Activated naive CD4-positive, alpha-beta T cell treated with anti-CD3 and anti-CD28 coated beads, Interleukin-2, amount 50 U/mL, for 24 hours (primary cell): Measurements from ENCODE around the gene SMIM10L2A.
"Not testable (repeated sequence)": the region's sequence is repeated elsewhere in the genome, so short reads cannot be mapped to it uniquely, and the experiment has no call there.

Experiments
- H3K27ac Mint-ChIP-seq: one replicate; pipeline ENCODE4 v1.8.0; 2021; ENCODE audit warnings: mild to moderate bottlenecking, mixed read lengths
- H3K27me3 Mint-ChIP-seq: one replicate; pipeline ENCODE4 v1.8.0; 2021; ENCODE audit warnings: mixed read lengths
- H3K36me3 Mint-ChIP-seq: one replicate; pipeline ENCODE4 v1.8.0; 2021; ENCODE audit warnings: mixed read lengths
- H3K4me1 Mint-ChIP-seq: one replicate; pipeline ENCODE4 v1.8.0; 2021; ENCODE audit warnings: mixed read lengths
- H3K4me3 Mint-ChIP-seq: one replicate; pipeline ENCODE4 v1.8.0; 2021; ENCODE audit warnings: mild to moderate bottlenecking, mixed read lengths
- H3K9me3 Mint-ChIP-seq: one replicate; pipeline ENCODE4 v1.8.0; 2021; ENCODE audit warnings: mixed read lengths

The SMIM10L2A gene

GRCh38 chrX:135408794-135409193, 12.9 kb upstream of the SMIM10L2A start:
- Mint-ChIP-seq H3K4me1 (peaks cover 8% of the 10 kb centered on the region), H3K4me3 (no peak overlapping the region), H3K36me3 (no peaks in the 10 kb centered on the region), H3K27me3 (no peaks in the 10 kb centered on the region), H3K27ac (no peak overlapping the region), H3K9me3 (no peaks in the 10 kb centered on the region)

- Mint-ChIP-seq H3K27ac (no peak overlapping the region), H3K4me1 (peaks cover 5% of the 10 kb centered on the region), H3K27me3 (no peaks in the 10 kb centered on the region), H3K4me3 (no peak overlapping the region), H3K36me3 (no peaks in the 10 kb centered on the region), H3K9me3 (no peaks in the 10 kb centered on the region)
These were observed 10.7 kb upstream of the SMIM10L2A start for GRCh38 chrX:135410861-135411627.

- Mint-ChIP-seq H3K9me3 (no peaks in the 10 kb centered on the region), H3K36me3 (no peaks in the 10 kb centered on the region), H3K4me3 (no peak overlapping the region), H3K27me3 (no peaks in the 10 kb centered on the region), H3K4me1 (peaks cover 5% of the 10 kb centered on the region), H3K27ac (no peak overlapping the region)
These were observed 9.9 kb upstream of the SMIM10L2A start for GRCh38 chrX:135411893-135412292.

GRCh38 chrX:135416546-135416945, 5.2 kb upstream of the SMIM10L2A start:
- Mint-ChIP-seq H3K4me1 (peaks cover 9% of the 10 kb centered on the region), H3K36me3 (no peaks in the 10 kb centered on the region), H3K4me3 (no peak overlapping the region), H3K27ac (no peak overlapping the region), H3K27me3 (no peaks in the 10 kb centered on the region), H3K9me3 (no peaks in the 10 kb centered on the region)

- H3K27me3 Mint-ChIP-seq: no peaks in the 10 kb centered on the region
- H3K4me3 Mint-ChIP-seq: peak overlapping the region; percentile 77
- H3K36me3 Mint-ChIP-seq: no peaks in the 10 kb centered on the region
- H3K4me1 Mint-ChIP-seq: peaks cover 12% of the 10 kb centered on the region
- no peak overlapping the region for H3K27ac Mint-ChIP-seq
- H3K9me3 Mint-ChIP-seq: no peaks in the 10 kb centered on the region
These were observed 913 bp upstream of the SMIM10L2A start for GRCh38 chrX:135420831-135421230.

DNA sequence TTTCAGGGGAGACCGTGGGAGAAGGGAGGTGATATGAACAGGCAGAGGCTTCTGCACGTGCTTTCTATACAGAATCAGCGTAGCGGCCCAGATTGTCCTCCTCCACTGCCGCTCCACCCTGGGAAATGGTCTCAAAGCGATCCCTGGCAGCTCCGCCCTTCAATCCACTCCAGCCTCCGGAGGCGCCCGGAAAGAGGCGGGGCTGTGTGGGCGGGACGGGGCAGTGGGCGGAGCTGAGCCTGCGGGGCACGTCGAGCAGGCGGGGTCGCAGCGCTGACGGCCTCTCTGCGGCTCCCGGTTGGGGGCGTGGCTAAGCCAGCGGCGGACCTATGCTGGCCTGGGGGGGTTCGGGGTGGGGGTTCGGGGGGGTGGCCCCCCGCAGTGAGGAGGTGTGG, 210 bp upstream of the SMIM10L2A start:
- Mint-ChIP-seq H3K36me3 (no peaks in the 10 kb centered on the region), H3K4me1 (peaks cover 12% of the 10 kb centered on the region), H3K4me3 (peak overlapping the region; percentile 77), H3K27ac (no peak overlapping the region), H3K27me3 (no peaks in the 10 kb centered on the region), H3K9me3 (no peaks in the 10 kb centered on the region)

GRCh38 chrX:135422810-135423168, 1.0 kb downstream of the SMIM10L2A start:
- Mint-ChIP-seq H3K4me3 (peak overlapping the region; percentile 74), H3K4me1 (peaks cover 12% of the 10 kb centered on the region)
- H3K27ac Mint-ChIP-seq, H3K27me3 Mint-ChIP-seq, H3K9me3 Mint-ChIP-seq, H3K36me3 Mint-ChIP-seq: not testable (repeated sequence)

DNA sequence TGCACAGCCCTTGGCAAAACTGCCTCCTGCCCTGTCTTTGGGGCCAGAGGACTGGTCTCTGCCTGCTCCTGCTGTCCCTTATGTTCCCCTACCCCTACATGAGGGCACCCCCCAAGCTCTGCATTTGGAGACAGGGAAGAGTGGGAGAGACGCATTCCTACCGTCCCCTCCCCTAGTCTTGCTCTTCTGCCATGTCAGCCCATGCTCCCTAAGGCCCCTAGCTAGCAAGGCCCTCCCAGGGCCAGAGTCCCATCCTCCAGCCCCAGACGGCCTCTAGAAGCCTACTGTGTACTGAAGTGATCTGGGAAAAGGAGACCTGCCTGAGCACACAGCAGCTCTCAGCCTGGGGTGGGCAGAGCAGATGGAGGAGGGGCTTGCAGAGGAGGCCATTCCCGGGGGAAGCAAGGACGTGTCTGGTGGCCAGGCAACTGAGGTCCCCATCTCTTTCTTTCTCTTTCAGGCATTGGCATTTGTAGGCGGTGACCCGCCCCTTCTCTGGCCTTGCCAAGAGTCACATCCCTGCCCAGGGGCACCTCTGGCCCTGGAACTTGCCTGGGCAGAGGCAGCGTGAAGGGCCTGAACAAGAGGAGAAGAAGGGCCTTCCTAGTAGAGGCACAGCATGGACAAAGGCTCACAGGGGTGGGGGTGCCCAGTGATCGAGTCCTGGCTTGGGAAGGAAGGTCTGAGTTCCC, 1.6 kb downstream of the SMIM10L2A start:
- H3K27me3 Mint-ChIP-seq, H3K36me3 Mint-ChIP-seq, H3K9me3 Mint-ChIP-seq, H3K27ac Mint-ChIP-seq: not testable (repeated sequence)
- H3K4me1 Mint-ChIP-seq: peaks cover 12% of the 10 kb centered on the region
- peak overlapping the region; percentile 74 for H3K4me3 Mint-ChIP-seq

DNA sequence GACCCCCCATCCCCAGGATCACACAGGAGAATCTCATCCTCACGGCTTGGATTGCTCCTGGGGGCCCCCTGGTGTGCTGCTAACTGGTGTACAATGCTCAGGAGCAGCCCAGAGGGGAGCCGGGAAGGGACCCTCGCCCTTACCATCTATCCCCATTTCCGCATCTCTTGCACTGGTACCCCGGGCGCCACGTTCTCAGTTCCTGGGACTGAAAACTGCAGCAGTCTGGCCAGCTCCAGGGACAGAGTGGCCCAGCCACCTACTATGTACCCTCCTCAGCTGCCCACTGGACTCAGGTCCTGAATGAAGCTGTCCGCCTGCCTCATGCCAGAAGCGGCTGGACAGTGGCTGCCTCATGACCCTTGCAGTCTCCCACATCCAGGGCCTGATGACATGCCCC, 2.7 kb downstream of the SMIM10L2A start:
- Mint-ChIP-seq H3K36me3 (no peaks in the 10 kb centered on the region), H3K27me3 (no peaks in the 10 kb centered on the region), H3K27ac (no peak overlapping the region), H3K4me3 (no peak overlapping the region), H3K9me3 (no peaks in the 10 kb centered on the region), H3K4me1 (peaks cover 12% of the 10 kb centered on the region)

DNA sequence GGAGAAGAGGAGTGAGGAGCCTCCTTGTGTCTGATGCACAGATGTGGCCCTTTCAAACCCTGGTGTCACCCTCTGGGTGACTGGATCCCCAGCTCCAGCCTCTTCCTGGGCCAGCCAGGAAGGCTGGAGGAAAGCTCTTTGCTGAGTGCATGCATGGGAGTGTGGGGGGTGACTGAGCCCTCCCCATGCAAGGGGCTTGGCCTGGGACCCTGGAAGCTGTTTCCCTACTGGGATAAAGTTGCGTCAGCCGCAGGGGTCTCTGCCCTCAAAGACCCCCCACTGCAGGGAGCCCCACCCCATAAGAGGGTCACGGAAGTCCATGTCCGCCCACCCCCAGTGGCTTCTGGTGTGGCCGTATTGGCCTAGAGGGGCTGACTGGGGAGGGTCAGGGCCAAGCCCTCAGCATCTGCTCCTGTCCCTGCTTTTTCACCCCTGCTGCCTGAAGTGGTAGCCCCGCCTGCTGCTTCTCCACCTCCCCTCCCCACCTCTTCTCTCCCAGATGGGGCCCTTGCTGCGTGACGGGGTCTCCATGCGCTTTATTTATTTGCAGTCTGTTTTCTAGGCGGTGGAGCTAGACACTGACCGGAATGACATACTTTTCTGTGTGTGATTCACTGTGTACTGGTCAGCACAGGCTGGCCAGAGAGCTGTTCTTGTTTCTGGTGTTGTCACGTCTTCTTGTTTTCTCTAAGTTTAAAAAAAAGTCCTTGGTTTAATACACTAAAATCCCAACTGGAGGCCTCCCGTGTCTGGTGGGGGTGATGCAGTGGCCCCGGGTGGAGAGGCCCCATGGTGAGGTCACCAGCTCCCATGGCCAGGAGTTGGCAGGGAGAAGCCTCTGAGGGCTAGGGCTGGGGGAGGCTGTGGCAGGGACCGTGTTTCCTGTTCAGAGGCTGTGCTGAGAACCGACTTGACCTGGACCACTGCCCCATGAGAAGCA, 3.6 kb downstream of the SMIM10L2A start:
- Mint-ChIP-seq H3K27ac (no peak overlapping the region), H3K4me3 (no peak overlapping the region), H3K4me1 (peaks cover 12% of the 10 kb centered on the region), H3K36me3 (no peaks in the 10 kb centered on the region), H3K27me3 (peaks cover 1% of the 10 kb centered on the region), H3K9me3 (peaks cover 6% of the 10 kb centered on the region)

DNA sequence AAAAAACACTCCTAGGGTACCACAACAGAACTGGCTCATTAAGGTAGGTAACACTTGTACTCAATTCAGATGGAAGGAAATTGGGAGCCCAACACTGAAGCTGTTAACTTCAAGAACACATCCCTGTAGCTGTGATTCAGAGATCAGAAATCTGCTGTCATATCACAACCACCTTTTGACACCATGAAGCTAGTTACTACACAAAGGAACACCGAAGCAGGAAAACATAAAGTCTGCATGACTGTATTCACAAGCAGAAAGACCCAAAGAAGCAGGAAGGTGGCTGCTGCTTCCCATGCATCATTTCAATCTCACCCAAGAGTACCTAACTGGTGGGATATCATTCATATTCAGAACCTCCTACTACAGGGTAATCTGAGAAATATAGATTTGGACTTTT, 7.7 kb downstream of the SMIM10L2A start:
- Mint-ChIP-seq H3K27me3 (peaks cover 3% of the 10 kb centered on the region), H3K4me3 (no peak overlapping the region), H3K9me3 (peaks cover 13% of the 10 kb centered on the region), H3K36me3 (peaks cover 4% of the 10 kb centered on the region), H3K27ac (no peak overlapping the region), H3K4me1 (no peaks in the 10 kb centered on the region)

- Mint-ChIP-seq H3K27me3 (peaks cover 3% of the 10 kb centered on the region), H3K4me3 (no peak overlapping the region), H3K36me3 (peaks cover 4% of the 10 kb centered on the region), H3K4me1 (no peaks in the 10 kb centered on the region), H3K27ac (no peak overlapping the region), H3K9me3 (peaks cover 13% of the 10 kb centered on the region)
These were observed 10.1 kb downstream of the SMIM10L2A start for GRCh38 chrX:135431886-135432285.

DNA sequence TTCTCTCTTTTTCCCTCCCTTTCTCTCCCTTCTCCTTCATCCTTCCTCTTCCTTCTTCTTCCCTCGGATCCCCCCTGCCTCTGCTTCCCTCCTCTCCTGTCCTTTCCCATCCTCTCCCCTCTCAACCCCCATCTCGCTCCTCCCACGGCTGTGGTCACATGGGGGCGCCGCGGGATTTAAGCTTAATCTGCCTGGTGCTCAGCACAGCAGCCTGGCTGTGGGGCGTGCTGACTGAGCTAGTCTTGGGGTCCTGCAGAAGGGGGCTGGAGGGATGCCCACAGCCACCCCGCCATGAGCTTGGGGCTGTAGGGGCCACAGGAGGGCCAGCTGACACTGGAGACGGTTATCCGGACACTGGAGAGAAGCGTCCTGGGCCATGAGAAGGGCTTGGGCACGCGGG, 10.7 kb downstream of the SMIM10L2A start:
- Mint-ChIP-seq H3K9me3 (peaks cover 13% of the 10 kb centered on the region), H3K4me1 (no peaks in the 10 kb centered on the region), H3K27me3 (peaks cover 3% of the 10 kb centered on the region), H3K36me3 (peaks cover 4% of the 10 kb centered on the region), H3K4me3 (no peak overlapping the region), H3K27ac (no peak overlapping the region)

- no peak overlapping the region for H3K4me3 Mint-ChIP-seq
- H3K27ac Mint-ChIP-seq: no peak overlapping the region
- peaks cover 13% of the 10 kb centered on the region for H3K9me3 Mint-ChIP-seq
- peaks cover 3% of the 10 kb centered on the region for H3K27me3 Mint-ChIP-seq
- no peaks in the 10 kb centered on the region for H3K4me1 Mint-ChIP-seq
- H3K36me3 Mint-ChIP-seq: peaks cover 4% of the 10 kb centered on the region
These were observed 11.3 kb downstream of the SMIM10L2A start for GRCh38 chrX:135432881-135433521.

DNA sequence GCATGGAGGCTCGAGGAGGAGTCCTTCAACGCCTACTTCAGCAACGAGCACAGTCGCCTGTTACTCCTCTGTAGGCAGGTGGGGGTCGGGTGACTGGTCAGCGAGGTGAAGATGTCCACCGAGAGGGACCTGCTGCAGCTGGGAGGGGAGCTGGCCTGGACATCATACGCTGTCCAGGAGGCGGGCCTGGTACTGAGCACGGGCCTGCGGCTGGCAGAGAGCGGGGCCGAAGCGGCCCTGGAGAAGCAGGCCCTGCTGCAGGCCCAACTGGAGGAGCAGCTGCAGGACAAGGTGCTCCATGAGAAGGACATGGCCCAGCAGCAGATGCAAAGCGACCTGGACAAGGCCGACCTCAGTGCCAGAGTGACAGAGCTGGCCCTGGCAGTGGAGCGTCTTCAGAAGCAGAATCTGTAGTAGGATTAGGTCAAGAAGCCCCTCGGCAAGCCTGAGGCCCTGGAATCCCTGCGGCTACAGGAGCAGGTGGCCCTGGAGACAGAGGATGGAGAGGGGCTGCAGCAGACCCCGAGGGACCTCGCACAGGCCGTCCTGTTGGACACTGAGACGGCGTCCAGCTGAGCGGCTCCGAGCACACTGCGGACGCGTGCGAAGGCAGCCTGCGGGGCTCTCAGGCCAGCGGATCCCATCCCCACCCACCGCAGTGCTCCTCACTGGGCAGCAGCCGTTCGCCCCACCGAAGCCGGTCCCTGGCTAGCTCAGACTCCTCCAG, 11.9 kb downstream of the SMIM10L2A start:
- H3K36me3 Mint-ChIP-seq: peaks cover 4% of the 10 kb centered on the region
- H3K27me3 Mint-ChIP-seq: peaks cover 3% of the 10 kb centered on the region
- no peaks in the 10 kb centered on the region for H3K4me1 Mint-ChIP-seq
- no peak overlapping the region for H3K27ac Mint-ChIP-seq
- H3K9me3 Mint-ChIP-seq: peaks cover 13% of the 10 kb centered on the region
- H3K4me3 Mint-ChIP-seq: no peak overlapping the region
